ENCODE data around the gene ATP8B3. TPM values are rescaled to one million over a fixed set of nuclear protein-coding genes. Genes with fewer than 3 reads are reported as not detected.

The ATP8B3 gene
- total and polyA plus RNA-seq, 10 of the 15 experiments (the other 5 are each of a cell fraction or from before 2014, with no cell fraction given): 0.13 to 1.7 (median 0.52) TPM

DNA sequence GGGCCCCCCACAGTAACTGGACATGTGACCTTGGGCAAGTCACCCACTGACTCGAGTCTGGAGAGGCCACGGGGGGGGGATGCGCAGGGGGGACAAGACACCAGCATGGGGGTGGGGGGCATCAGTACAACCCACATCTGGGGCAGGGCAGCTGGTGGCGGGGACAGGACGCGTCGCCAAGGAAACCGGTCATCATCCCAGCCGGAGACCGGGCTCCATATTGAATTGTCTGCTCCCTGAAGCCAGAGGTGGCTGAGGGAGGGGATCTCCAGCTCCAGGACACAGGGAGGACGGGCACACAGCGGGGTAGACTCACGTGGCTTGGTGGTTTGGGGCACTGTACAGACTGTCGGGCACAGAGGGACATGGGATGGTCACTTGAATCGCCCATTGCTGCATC, 47.3 kb downstream of the ATP8B3 start:
- DNase-seq (ENCODE audit: low read depth, low spot score): no peak
- no TSS peak for BruUV-seq (replicated peaks)
- peaks cover 6 to 17% of the 10 kb centered on the region in 2 experiments; a peak in 3 of 4 replicates for H3K27me3 ChIP-seq (replicated peaks in 1 of 2; ENCODE audit: control insufficient read depth in 2 of 2, insufficient read depth in 2 of 2, low read length in 1 of 2)
- H3K4me3 ChIP-seq: no peak overlapping the region
- TF ChIP-seq BCL11A (IDR thresholded peaks at IDR 0.05; ENCODE audit: low read depth, low read length): no peak
- TF ChIP-seq NR2C2 (IDR thresholded peaks at IDR 0.05; ENCODE audit: borderline replicate concordance, control insufficient read depth, insufficient read length, low read depth): no peak
- ATAC-seq: no peak
- WGBS (ENCODE audit: insufficient coverage, insufficient replicate concordance, low lambda C conversion rate, missing lambda C conversion rate): 10% methylated on average over 13 of the region's 15 CpGs
- ChIA-PET POLR2A (no interaction called here), CTCF (interaction anchor here (1.2 to 4.8 kb wide), 2 partner anchors 158 to 218 kb away, joined by 4 to 57 read pairs; no protein-coding TSS in a partner anchor), RAD21 (ENCODE audit: unreplicated experiment) (interaction anchor here (0.9 kb wide), 1 partner anchor 218 kb away, joined by 3 read pairs; no protein-coding TSS in a partner anchor), SMC1A (ENCODE audit: uncharacterized antibody, unreplicated experiment) (no interaction called here)
- H3K9ac ChIP-seq (ENCODE audit: control insufficient read depth, insufficient read depth, low read length): no peak overlapping the region
- no peak overlapping the region for H3K27ac ChIP-seq (ENCODE audit: control insufficient read depth, insufficient read depth)
- no peak overlapping the region for H2AFZ ChIP-seq (ENCODE audit: control insufficient read depth, low read depth, low read length)
- H3K4me2 ChIP-seq (ENCODE audit: control insufficient read depth, insufficient read depth): no peak overlapping the region
- H4K20me1 ChIP-seq (ENCODE audit: control insufficient read depth, insufficient read depth): no peaks in the 10 kb centered on the region
- no peaks in the 10 kb centered on the region for H3K36me3 ChIP-seq (ENCODE audit: control insufficient read depth in 2 of 2, insufficient read depth in 2 of 2, low read length in 1 of 2)
- no peaks in the 10 kb centered on the region; the same call in 2 of the 3 replicates for H3K9me3 ChIP-seq (replicated peaks; ENCODE audit: control insufficient read depth, insufficient read depth, low read length)
- in situ Hi-C loops (cut with MboI) (loop anchor here (5.0 to 10.0 kb wide), 2 partner anchors 92 to 220 kb away; no protein-coding TSS in a partner anchor), intact Hi-C loops (cut with micrococcal nuclease; ENCODE audit: unreplicated experiment) (loop anchor here (5.0 kb wide), 1 partner anchor 217 kb away; no protein-coding TSS in a partner anchor)
- no peaks in the 10 kb centered on the region for H3K79me2 ChIP-seq (ENCODE audit: control insufficient read depth, insufficient read depth, low read length)
- FAIRE-seq: no peak
- no peaks in the 10 kb centered on the region for H3K4me1 ChIP-seq (ENCODE audit: control insufficient read depth, insufficient read depth, low read length)

DNA sequence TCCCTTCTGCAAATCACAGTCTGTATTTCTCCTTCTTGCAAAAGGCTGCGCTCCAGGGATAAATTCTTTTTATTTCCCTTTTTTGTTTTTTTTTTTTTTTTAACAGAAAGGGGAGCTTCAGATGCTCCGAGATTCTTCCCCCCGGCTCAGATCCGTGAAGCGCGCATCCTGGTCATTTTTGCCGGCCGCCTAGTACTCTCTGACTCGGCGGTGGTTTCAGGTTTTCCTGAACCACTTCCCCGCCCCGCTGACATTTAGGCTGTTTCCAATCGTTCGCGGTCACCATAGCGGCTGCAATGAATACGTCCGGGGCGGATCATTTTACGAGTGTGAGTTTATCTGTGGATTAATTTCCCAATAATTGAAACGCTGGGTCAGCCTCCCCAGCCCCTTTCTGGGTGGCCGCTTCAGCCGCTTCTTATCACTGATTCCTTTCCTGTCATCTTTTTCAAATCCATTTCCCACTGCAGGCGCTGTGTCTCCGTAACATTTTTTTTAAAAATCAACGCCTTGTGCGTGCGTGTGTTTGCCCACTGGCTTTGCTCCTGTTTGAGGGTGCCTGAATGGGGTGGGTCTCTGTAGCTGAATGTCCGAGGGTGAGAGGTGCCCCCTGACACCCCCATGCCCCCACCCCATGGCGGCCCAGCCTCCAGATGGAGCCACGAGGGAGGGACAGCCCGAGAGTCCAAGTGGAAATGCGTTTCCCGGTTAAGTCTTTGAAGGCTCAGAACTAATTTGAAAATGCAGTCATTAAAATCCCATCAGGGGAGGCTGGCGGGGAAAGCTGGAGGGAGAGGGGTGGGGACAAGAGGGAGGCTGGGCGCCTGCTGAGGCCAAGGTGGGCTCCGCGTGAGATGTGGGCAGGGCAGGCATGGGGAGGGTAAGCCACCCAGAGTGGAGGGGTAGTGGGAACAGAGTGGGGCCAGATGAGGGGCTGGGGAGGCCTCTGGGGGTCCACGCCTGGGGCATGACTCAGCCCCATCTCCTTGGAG, 48.1 kb downstream of the ATP8B3 start:
- no peak for ATAC-seq
- H3K4me3 ChIP-seq: no peak overlapping the region
- intact Hi-C loops (cut with micrococcal nuclease; ENCODE audit: unreplicated experiment) (no loop called here), in situ Hi-C loops (cut with MboI) (loop anchor here (10.0 kb wide), 1 partner anchor 219 kb away; no protein-coding TSS in a partner anchor)
- TF ChIP-seq, protein P1, sequence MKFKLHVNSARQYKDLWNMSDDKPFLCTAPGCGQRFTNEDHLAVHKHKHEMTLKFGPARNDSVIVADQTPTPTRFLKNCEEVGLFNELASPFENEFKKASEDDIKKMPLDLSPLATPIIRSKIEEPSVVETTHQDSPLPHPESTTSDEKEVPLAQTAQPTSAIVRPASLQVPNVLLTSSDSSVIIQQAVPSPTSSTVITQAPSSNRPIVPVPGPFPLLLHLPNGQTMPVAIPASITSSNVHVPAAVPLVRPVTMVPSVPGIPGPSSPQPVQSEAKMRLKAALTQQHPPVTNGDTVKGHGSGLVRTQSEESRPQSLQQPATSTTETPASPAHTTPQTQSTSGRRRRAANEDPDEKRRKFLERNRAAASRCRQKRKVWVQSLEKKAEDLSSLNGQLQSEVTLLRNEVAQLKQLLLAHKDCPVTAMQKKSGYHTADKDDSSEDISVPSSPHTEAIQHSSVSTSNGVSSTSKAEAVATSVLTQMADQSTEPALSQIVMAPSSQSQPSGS (IDR thresholded peaks at IDR 0.05; ENCODE audit: low read length): no peak
- no peak for TF ChIP-seq ZNF384 (IDR thresholded peaks at IDR 0.05; ENCODE audit: borderline replicate concordance, low read depth, low read length)
- TF ChIP-seq SUZ12 (IDR thresholded peaks at IDR 0.05; ENCODE audit: unreplicated experiment): no peak
- TF ChIP-seq EP300 (IDR thresholded peaks at IDR 0.05; ENCODE audit: borderline replicate concordance in 1 of 2, control insufficient read depth in 1 of 2, low read depth in 2 of 2, low read length in 2 of 2): no peak
- TF ChIP-seq TCF7 (IDR thresholded peaks at IDR 0.05; ENCODE audit: borderline replicate concordance): no peak
- TF ChIP-seq JUNB (IDR thresholded peaks at IDR 0.05): no peak
- TF ChIP-seq MYC (IDR thresholded peaks at IDR 0.05; ENCODE audit: insufficient read depth, insufficient read length, insufficient replicate concordance, low read length, severe bottlenecking): no peak
- no peak for TF ChIP-seq TARDBP (IDR thresholded peaks at IDR 0.05; ENCODE audit: borderline replicate concordance)
- TF ChIP-seq TBL1XR1 (IDR thresholded peaks at IDR 0.05; ENCODE audit: low read depth, low read length): no peak
- TF ChIP-seq IKZF2 (IDR thresholded peaks at IDR 0.05): no peak
- no peak for TF ChIP-seq TCF12 (IDR thresholded peaks at IDR 0.05; ENCODE audit: low read depth, low read length)
- no peak for TF ChIP-seq SIX5 (IDR thresholded peaks at IDR 0.05; ENCODE audit: low read depth, low read length, severe bottlenecking)
- ChIA-PET SMC1A (ENCODE audit: uncharacterized antibody, unreplicated experiment) (no interaction called here), RAD21 (ENCODE audit: unreplicated experiment) (interaction anchor here (0.9 kb wide), 1 partner anchor 218 kb away, joined by 3 read pairs; no protein-coding TSS in a partner anchor), CTCF (interaction anchor here (0.6 to 4.8 kb wide), 3 partner anchors 18 to 217 kb away, joined by 3 to 57 read pairs (median 3); no protein-coding TSS in a partner anchor), POLR2A (no interaction called here)
- H2AFZ ChIP-seq (ENCODE audit: control insufficient read depth, low read depth, low read length): no peak overlapping the region
- DNase-seq (ENCODE audit: low read depth, low spot score): no peak
- no peaks in the 10 kb centered on the region for H4K20me1 ChIP-seq (ENCODE audit: control insufficient read depth, insufficient read depth)
- 21% methylated on average over 37 of the region's 39 CpGs for WGBS (ENCODE audit: insufficient coverage, insufficient replicate concordance, low lambda C conversion rate, missing lambda C conversion rate)
- no peak overlapping the region for H3K27ac ChIP-seq (ENCODE audit: control insufficient read depth, insufficient read depth)
- no TSS peak for BruUV-seq (replicated peaks)
- no peaks in the 10 kb centered on the region for H3K79me2 ChIP-seq (ENCODE audit: control insufficient read depth, insufficient read depth, low read length)
- peaks cover 13 to 17% of the 10 kb centered on the region in 2 experiments; a peak in 3 of 4 replicates for H3K27me3 ChIP-seq (replicated peaks in 1 of 2; ENCODE audit: control insufficient read depth in 2 of 2, insufficient read depth in 2 of 2, low read length in 1 of 2)
- no peak overlapping the region for H3K9ac ChIP-seq (ENCODE audit: control insufficient read depth, insufficient read depth, low read length)
- no peaks in the 10 kb centered on the region for H3K36me3 ChIP-seq (ENCODE audit: control insufficient read depth in 2 of 2, insufficient read depth in 2 of 2, low read length in 1 of 2)
- no peak for FAIRE-seq
- H3K9me3 ChIP-seq (replicated peaks; ENCODE audit: control insufficient read depth, insufficient read depth, low read length): no peaks in the 10 kb centered on the region
- H3K4me2 ChIP-seq (ENCODE audit: control insufficient read depth, insufficient read depth): no peak overlapping the region
- no peaks in the 10 kb centered on the region for H3K4me1 ChIP-seq (ENCODE audit: control insufficient read depth, insufficient read depth, low read length)

All from GM12878 (cell line).